ENCODE results near the gene B3GLCT. TPM values are rescaled to one million over a fixed set of nuclear protein-coding genes. Genes with fewer than 3 reads are reported as not detected.

The B3GLCT gene
- total and polyA plus RNA-seq, 2 experiments from 2014 or later, result 2.2 to 4.4 TPM

DNA sequence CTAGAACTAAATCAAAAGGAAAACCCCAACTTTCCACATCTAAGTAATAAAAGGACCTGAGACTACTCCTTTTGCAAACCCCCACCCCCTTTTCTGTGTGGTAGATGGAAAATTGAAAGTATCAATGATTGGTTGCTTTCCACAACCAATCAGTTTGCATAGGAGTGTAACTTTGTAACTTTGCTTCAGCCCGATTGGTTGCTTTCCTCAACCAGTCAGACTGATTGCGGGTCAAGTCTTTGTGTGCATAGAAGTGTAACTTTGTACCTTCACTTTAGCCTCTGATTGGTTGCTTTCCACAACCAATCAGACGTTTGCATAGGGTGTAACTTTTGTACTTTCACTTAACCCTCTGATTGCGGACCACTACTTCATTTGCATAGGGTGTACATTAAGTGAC, 8.0 kb upstream of the B3GLCT start:
- Histone ChIP-seq H3K27ac (ENCODE audit: low read depth) (no peak overlapping the region), H3K4me2 (no peak overlapping the region), H3K27me3 (ENCODE audit: insufficient read depth) (no peaks in the 10 kb centered on the region), H3K79me2 (replicated peaks; ENCODE audit: insufficient read depth) (no peaks in the 10 kb centered on the region), H3K4me3 (no peak overlapping the region), H3K9me2 (ENCODE audit: insufficient read depth) (no peaks in the 10 kb centered on the region), H2AFZ (no peak overlapping the region), H3K4me1 (ENCODE audit: insufficient read depth) (no peaks in the 10 kb centered on the region), H3F3A (replicated peaks; ENCODE audit: low read depth) (no peaks in the 10 kb centered on the region), H3K36me3 (ENCODE audit: insufficient read depth) (no peaks in the 10 kb centered on the region), H4K20me1 (replicated peaks; ENCODE audit: insufficient read depth) (no peaks in the 10 kb centered on the region)
- no peak for TF ChIP-seq JUNB (IDR thresholded peaks at IDR 0.05; ENCODE audit: unreplicated experiment)
- TF ChIP-seq, protein P1, sequence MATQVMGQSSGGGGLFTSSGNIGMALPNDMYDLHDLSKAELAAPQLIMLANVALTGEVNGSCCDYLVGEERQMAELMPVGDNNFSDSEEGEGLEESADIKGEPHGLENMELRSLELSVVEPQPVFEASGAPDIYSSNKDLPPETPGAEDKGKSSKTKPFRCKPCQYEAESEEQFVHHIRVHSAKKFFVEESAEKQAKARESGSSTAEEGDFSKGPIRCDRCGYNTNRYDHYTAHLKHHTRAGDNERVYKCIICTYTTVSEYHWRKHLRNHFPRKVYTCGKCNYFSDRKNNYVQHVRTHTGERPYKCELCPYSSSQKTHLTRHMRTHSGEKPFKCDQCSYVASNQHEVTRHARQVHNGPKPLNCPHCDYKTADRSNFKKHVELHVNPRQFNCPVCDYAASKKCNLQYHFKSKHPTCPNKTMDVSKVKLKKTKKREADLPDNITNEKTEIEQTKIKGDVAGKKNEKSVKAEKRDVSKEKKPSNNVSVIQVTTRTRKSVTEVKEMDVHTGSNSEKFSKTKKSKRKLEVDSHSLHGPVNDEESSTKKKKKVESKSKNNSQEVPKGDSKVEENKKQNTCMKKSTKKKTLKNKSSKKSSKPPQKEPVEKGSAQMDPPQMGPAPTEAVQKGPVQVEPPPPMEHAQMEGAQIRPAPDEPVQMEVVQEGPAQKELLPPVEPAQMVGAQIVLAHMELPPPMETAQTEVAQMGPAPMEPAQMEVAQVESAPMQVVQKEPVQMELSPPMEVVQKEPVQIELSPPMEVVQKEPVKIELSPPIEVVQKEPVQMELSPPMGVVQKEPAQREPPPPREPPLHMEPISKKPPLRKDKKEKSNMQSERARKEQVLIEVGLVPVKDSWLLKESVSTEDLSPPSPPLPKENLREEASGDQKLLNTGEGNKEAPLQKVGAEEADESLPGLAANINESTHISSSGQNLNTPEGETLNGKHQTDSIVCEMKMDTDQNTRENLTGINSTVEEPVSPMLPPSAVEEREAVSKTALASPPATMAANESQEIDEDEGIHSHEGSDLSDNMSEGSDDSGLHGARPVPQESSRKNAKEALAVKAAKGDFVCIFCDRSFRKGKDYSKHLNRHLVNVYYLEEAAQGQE (IDR thresholded peaks at IDR 0.05; ENCODE audit: unreplicated experiment), result no peak
- Mint-ChIP-seq H3K27me3 (ENCODE audit: insufficient read depth, low read depth, poor library complexity) (no peaks in the 10 kb centered on the region), H3K4me1 (peaks cover 2% of the 10 kb centered on the region), H3K27ac (no peak overlapping the region), H3K36me3 (ENCODE audit: low read depth) (no peaks in the 10 kb centered on the region; the same call in 2 of the 3 replicates), H3K9me3 (peaks cover 6% of the 10 kb centered on the region; the same call in 2 of the 3 replicates), H3K4me3 (no peak overlapping the region)
- DNase-seq (ENCODE audit: low spot score) (no peak), ATAC-seq (no peak)

DNA sequence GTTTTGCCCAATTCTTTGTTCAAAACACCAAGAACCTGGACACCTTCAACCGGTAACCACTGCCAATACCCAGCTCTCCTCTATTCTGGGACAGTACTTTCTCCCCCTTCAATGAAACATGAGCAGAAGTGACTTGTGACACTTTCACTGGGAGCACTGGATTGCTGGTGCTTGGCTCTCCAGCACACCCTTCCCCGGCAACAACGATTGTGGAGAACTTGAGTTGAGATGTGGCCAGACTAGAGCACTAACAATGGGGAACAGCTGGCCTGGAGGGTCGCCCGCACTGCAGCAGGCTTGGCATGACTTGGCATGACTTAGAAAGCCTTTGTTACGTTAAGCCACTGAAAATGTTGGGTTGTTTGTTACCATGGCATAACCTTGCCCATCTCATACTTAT, 7.5 kb upstream of the B3GLCT start:
- Histone ChIP-seq H3K4me3 (no peak overlapping the region), H3K4me1 (ENCODE audit: insufficient read depth) (no peaks in the 10 kb centered on the region), H4K20me1 (replicated peaks; ENCODE audit: insufficient read depth) (no peaks in the 10 kb centered on the region), H3F3A (replicated peaks; ENCODE audit: low read depth) (no peaks in the 10 kb centered on the region), H3K9me2 (ENCODE audit: insufficient read depth) (no peaks in the 10 kb centered on the region), H3K27me3 (ENCODE audit: insufficient read depth) (no peaks in the 10 kb centered on the region), H3K27ac (ENCODE audit: low read depth) (no peak overlapping the region), H3K79me2 (replicated peaks; ENCODE audit: insufficient read depth) (no peaks in the 10 kb centered on the region), H3K36me3 (ENCODE audit: insufficient read depth) (no peaks in the 10 kb centered on the region), H2AFZ (no peak overlapping the region), H3K4me2 (no peak overlapping the region)
- Mint-ChIP-seq H3K36me3 (ENCODE audit: low read depth) (no peaks in the 10 kb centered on the region; the same call in 2 of the 3 replicates), H3K4me3 (no peak overlapping the region), H3K4me1 (peaks cover 5% of the 10 kb centered on the region), H3K9me3 (peaks cover 6% of the 10 kb centered on the region; the same call in 2 of the 3 replicates), H3K27ac (no peak overlapping the region; the same call in 1 of the 2 replicates), H3K27me3 (ENCODE audit: insufficient read depth, low read depth, poor library complexity) (no peaks in the 10 kb centered on the region)
- ATAC-seq (no peak), DNase-seq (ENCODE audit: low spot score) (no peak)
- TF ChIP-seq, protein P1 (IDR thresholded peaks at IDR 0.05; ENCODE audit: unreplicated experiment), result no peak
- TF ChIP-seq STAT1 (IDR thresholded peaks at IDR 0.05; ENCODE audit: unreplicated experiment) (no peak), ZNF331 (CRISPR knock-in tag; IDR thresholded peaks at IDR 0.05; ENCODE audit: low read depth) (no peak), JUNB (IDR thresholded peaks at IDR 0.05; ENCODE audit: unreplicated experiment) (no peak), POLR2AphosphoS5 (IDR thresholded peaks at IDR 0.05; ENCODE audit: low read depth) (no peak)
- TF ChIP-seq, protein P2, sequence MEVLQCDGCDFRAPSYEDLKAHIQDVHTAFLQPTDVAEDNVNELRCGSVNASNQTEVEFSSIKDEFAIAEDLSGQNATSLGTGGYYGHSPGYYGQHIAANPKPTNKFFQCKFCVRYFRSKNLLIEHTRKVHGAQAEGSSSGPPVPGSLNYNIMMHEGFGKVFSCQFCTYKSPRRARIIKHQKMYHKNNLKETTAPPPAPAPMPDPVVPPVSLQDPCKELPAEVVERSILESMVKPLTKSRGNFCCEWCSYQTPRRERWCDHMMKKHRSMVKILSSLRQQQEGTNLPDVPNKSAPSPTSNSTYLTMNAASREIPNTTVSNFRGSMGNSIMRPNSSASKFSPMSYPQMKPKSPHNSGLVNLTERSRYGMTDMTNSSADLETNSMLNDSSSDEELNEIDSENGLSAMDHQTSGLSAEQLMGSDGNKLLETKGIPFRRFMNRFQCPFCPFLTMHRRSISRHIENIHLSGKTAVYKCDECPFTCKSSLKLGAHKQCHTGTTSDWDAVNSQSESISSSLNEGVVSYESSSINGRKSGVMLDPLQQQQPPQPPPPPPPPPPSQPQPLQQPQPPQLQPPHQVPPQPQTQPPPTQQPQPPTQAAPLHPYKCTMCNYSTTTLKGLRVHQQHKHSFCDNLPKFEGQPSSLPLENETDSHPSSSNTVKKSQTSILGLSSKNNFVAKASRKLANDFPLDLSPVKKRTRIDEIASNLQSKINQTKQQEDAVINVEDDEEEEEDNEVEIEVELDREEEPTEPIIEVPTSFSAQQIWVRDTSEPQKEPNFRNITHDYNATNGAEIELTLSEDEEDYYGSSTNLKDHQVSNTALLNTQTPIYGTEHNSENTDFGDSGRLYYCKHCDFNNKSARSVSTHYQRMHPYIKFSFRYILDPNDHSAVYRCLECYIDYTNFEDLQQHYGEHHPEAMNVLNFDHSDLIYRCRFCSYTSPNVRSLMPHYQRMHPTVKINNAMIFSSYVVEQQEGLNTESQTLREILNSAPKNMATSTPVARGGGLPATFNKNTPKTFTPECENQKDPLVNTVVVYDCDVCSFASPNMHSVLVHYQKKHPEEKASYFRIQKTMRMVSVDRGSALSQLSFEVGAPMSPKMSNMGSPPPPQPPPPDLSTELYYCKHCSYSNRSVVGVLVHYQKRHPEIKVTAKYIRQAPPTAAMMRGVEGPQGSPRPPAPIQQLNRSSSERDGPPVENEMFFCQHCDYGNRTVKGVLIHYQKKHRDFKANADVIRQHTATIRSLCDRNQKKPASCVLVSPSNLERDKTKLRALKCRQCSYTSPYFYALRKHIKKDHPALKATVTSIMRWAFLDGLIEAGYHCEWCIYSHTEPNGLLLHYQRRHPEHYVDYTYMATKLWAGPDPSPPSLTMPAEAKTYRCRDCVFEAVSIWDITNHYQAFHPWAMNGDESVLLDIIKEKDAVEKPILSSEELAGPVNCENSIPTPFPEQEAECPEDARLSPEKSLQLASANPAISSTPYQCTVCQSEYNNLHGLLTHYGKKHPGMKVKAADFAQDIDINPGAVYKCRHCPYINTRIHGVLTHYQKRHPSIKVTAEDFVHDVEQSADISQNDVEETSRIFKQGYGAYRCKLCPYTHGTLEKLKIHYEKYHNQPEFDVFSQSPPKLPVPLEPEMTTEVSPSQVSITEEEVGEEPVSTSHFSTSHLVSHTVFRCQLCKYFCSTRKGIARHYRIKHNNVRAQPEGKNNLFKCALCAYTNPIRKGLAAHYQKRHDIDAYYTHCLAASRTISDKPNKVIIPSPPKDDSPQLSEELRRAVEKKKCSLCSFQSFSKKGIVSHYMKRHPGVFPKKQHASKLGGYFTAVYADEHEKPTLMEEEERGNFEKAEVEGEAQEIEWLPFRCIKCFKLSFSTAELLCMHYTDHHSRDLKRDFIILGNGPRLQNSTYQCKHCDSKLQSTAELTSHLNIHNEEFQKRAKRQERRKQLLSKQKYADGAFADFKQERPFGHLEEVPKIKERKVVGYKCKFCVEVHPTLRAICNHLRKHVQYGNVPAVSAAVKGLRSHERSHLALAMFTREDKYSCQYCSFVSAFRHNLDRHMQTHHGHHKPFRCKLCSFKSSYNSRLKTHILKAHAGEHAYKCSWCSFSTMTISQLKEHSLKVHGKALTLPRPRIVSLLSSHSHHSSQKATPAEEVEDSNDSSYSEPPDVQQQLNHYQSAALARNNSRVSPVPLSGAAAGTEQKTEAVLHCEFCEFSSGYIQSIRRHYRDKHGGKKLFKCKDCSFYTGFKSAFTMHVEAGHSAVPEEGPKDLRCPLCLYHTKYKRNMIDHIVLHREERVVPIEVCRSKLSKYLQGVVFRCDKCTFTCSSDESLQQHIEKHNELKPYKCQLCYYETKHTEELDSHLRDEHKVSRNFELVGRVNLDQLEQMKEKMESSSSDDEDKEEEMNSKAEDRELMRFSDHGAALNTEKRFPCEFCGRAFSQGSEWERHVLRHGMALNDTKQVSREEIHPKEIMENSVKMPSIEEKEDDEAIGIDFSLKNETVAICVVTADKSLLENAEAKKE (CRISPR knock-in tag; IDR thresholded peaks at IDR 0.05), result no peak
- TF ChIP-seq, protein P3, sequence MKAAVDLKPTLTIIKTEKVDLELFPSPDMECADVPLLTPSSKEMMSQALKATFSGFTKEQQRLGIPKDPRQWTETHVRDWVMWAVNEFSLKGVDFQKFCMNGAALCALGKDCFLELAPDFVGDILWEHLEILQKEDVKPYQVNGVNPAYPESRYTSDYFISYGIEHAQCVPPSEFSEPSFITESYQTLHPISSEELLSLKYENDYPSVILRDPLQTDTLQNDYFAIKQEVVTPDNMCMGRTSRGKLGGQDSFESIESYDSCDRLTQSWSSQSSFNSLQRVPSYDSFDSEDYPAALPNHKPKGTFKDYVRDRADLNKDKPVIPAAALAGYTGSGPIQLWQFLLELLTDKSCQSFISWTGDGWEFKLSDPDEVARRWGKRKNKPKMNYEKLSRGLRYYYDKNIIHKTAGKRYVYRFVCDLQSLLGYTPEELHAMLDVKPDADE (IDR thresholded peaks at IDR 0.05), result no peak
